Endothelial cell of umbilical vein (primary cell): ENCODE results near the gene CFAP73.

Experiments used
- EZH2 ChIP-seq: IDR thresholded peaks from 2 replicates; pipeline ENCODE4 v1.6.1; 2012; ENCODE audit warnings: borderline replicate concordance, low read depth, mild to moderate bottlenecking, moderate library complexity, low read length, inconsistent platforms; ENCODE audit not compliant: severe bottlenecking
- FOS ChIP-seq: IDR thresholded peaks from 2 replicates; pipeline ENCODE4 v1.6.1; 2011; ENCODE audit warnings: mild to moderate bottlenecking, low read length, moderate library complexity, borderline replicate concordance; ENCODE audit not compliant: insufficient read depth
- JUN ChIP-seq: IDR thresholded peaks from 2 replicates; pipeline ENCODE4 v1.6.1; 2011; ENCODE audit warnings: borderline replicate concordance, low read depth; ENCODE audit not compliant: insufficient read length, insufficient read depth
- MYC ChIP-seq: IDR thresholded peaks from one replicate; pipeline ENCODE4 v1.6.1; 2011; ENCODE audit warnings: mild to moderate bottlenecking, low read depth, low read length
- POLR2A ChIP-seq: IDR thresholded peaks from 2 replicates; pipeline ENCODE4 v1.6.1; 2012; ENCODE audit warnings: low read depth, mild to moderate bottlenecking, control low read depth, low read length
- POLR2AphosphoS5 ChIP-seq: IDR thresholded peaks from 2 replicates; pipeline ENCODE4 v1.6.1; 2012; ENCODE audit warnings: low read depth, mild to moderate bottlenecking, control low read depth, low read length, moderate library complexity; ENCODE audit not compliant: insufficient read depth
- TF ChIP-seq, protein P1 (sequence below), 2 donors: IDR thresholded peaks; 1 replicate in 1 of 2; 2 replicates in 1 of 2; pipeline ENCODE4 v1.5.1; 2011; ENCODE audit warnings: low read length in 2 of 2, mild to moderate bottlenecking in 2 of 2, moderate library complexity in 2 of 2, control low read depth in 1 of 2, inconsistent platforms in 1 of 2, low read depth in 1 of 2; ENCODE audit not compliant: insufficient read depth in 1 of 2; ENCODE audit errors: extremely low read depth in 1 of 2
- TF ChIP-seq, protein P2 (sequence below): IDR thresholded peaks from 2 replicates; pipeline ENCODE4 v1.6.1; 2011; ENCODE audit not compliant: insufficient read depth, insufficient read length

DNA sequence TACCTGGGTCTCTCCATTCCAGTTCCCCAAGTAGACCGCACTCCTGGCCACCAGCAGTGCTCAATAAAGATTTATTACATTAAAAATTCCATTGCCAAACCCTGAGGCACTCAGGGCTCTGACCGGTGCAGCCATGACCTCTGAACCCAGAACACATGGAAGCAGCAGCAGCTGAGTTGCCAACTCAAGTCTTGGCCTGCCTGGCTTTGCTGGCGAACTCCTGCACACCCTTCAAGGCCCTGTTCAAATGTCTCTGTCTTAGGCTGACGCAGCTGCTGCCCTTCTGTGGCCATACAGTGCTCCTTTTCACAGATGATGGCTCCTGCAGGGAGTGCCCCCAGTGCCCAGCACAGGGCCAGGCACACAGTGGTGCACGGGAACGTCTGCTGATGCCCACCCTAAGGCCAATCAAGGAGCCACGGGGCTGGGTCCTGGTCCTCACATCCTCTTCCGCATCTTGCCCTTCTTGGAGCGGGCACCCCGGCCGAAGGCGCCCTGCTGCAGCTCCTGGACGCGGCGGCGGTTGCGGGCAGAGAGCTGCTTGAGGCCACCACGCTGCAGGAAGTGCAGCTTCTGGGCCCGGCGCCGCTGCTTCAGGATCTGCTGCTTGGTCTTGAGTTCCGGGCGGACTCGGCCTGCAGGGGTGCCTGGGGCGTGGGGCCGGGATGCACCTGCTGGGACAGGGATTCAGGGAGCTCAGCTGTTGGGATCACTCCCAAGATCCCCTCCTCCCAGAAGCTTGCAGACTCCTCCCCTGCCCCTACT lies 9.1 kb downstream of the CFAP73 start:
- TF ChIP-seq POLR2A (no peak), POLR2AphosphoS5 (no peak), EZH2 (no peak), MYC (no peak), FOS (no peak), JUN (no peak)
- TF ChIP-seq, protein P1, sequence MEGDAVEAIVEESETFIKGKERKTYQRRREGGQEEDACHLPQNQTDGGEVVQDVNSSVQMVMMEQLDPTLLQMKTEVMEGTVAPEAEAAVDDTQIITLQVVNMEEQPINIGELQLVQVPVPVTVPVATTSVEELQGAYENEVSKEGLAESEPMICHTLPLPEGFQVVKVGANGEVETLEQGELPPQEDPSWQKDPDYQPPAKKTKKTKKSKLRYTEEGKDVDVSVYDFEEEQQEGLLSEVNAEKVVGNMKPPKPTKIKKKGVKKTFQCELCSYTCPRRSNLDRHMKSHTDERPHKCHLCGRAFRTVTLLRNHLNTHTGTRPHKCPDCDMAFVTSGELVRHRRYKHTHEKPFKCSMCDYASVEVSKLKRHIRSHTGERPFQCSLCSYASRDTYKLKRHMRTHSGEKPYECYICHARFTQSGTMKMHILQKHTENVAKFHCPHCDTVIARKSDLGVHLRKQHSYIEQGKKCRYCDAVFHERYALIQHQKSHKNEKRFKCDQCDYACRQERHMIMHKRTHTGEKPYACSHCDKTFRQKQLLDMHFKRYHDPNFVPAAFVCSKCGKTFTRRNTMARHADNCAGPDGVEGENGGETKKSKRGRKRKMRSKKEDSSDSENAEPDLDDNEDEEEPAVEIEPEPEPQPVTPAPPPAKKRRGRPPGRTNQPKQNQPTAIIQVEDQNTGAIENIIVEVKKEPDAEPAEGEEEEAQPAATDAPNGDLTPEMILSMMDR (IDR thresholded peaks at IDR 0.05; ENCODE audit: extremely low read depth in 1 of 2, insufficient read depth in 1 of 2, low read depth in 1 of 2, low read length in 2 of 2): no peak
- TF ChIP-seq, protein P2, sequence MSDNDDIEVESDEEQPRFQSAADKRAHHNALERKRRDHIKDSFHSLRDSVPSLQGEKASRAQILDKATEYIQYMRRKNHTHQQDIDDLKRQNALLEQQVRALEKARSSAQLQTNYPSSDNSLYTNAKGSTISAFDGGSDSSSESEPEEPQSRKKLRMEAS: no peak
